ENCODE measurements around the gene NRAS.
"Not testable (repeated sequence)": the region's sequence is repeated elsewhere in the genome, so short reads cannot be mapped to it uniquely, and the experiment has no call there.

The NRAS gene

DNA sequence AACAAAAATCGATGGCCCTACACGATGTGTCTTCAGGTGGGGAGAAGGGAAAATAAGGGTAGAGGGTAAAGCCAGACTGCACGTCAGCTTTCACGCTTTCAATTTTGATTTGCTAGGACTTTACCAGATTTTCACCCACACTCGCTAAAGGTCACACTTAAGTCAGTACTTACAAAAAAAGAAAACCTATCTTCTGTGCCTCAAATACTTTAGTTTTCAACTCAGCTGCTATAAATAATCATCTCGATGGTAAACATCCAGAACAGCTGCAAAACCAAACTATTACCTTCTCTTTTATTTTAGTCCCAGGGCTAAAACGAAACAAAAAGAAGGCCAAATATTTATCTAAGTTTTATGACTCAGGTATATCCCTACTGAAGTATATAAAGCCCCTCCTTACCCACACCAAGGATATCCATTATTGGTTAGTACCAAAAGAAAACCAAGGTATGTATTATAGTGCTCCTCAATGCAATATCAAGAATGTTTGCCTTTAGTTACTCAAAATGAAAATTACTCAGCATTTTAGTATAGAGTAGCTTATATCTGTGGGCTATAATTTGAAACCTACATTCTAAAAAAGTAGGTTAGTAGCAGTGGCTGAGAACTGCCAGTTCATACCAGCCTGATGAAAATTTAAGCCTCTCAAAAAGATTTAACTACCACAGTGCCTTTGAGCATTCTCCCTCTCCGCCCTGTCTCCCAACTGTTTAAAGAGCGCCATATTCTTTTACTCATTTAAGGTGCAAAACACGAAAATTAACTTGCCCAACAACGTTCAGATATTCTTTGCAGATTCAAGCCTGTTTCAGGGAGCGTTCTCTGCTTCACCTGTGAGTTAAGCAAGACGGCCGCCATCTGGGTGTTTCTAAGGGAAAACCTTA lies 39.7 kb upstream of the NRAS start:
- Histone ChIP-seq H3K9me3 (no peaks in the 10 kb centered on the region), H3K36me3 (peaks cover 14% of the 10 kb centered on the region), H3K4me1 (peaks cover 4% of the 10 kb centered on the region; the same call in 1 of the 2 replicates), H3K27me3 (no peaks in the 10 kb centered on the region), H3K4me3 (ENCODE audit: low read depth, low read length) (peak overlapping the region; percentile 98)
- TF ChIP-seq CTCF (IDR thresholded peaks at IDR 0.05; ENCODE audit: low read depth, low read length): no peak
- DNase-seq: no peak

GRCh38 chr1:114755006-114755931 lies 38.7 kb upstream of the NRAS start:
- H3K27me3 ChIP-seq: no peaks in the 10 kb centered on the region
- H3K4me1 ChIP-seq: peaks cover 4% of the 10 kb centered on the region; the same call in 1 of the 2 replicates
- peak overlapping the region; percentile 98 for H3K4me3 ChIP-seq (ENCODE audit: low read depth, low read length)

DNA sequence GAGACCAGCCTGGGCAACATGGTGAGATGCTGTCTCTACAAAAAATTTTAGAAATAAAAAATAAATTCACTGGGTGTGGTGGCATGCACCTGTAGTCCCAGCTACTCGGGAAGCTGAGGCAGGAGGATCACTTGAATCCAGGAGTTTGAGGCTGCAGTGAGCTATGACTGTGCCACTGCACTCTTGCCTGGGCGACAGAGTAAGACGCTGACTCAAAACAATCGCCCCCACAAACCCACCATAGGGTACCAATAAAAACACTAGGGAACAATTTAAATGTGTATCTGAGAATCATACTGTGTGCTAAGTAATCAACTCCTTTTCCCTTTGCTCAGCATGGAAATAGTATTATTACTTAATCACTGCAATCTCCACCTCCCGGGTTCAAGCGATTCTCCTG lies 37.1 kb upstream of the NRAS start:
- not testable (repeated sequence) for DNase-seq; H3K27me3 ChIP-seq; H3K9me3 ChIP-seq; H3K4me3 ChIP-seq (ENCODE audit: low read depth, low read length); H3K4me1 ChIP-seq
- peaks cover 29% of the 10 kb centered on the region for H3K36me3 ChIP-seq

More at GRCh38 chr1:114755006-114755931, 38.7 kb upstream of the NRAS start:
- no peak for DNase-seq
- no peak for TF ChIP-seq CTCF (IDR thresholded peaks at IDR 0.05; ENCODE audit: low read depth, low read length)
- Histone ChIP-seq H3K36me3 (peaks cover 14% of the 10 kb centered on the region), H3K9me3 (no peaks in the 10 kb centered on the region)

DNA sequence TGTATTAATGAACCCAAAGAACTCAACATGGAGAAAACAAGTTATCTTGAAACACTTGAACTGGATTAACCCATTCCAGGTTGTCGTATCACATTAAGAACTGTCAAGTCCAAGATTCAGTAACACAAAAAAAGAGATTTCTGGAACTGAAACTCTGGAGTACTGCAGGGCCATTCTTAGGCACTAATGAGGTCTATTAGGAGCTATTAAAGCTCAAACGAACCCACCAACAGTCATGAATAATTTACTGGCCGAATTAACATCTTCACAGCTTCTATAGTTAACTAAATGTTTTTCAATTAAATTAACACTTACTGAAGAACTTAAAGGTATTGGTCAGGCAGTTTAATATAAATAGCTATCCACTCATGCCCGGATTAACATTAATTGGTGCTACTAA lies 36.6 kb upstream of the NRAS start:
- no peak overlapping the region for H3K4me3 ChIP-seq (ENCODE audit: low read depth, low read length)
- H3K36me3 ChIP-seq: peaks cover 35% of the 10 kb centered on the region
- no peaks in the 10 kb centered on the region; the same call in 1 of the 2 replicates for H3K4me1 ChIP-seq
- H3K27me3 ChIP-seq: no peaks in the 10 kb centered on the region
- H3K9me3 ChIP-seq: no peaks in the 10 kb centered on the region
- DNase-seq: no peak
- no peak for TF ChIP-seq CTCF (IDR thresholded peaks at IDR 0.05; ENCODE audit: low read depth, low read length)

GRCh38 chr1:114750780-114751179 lies 34.2 kb upstream of the NRAS start:
- Histone ChIP-seq H3K9me3 (no peaks in the 10 kb centered on the region), H3K4me1 (no peaks in the 10 kb centered on the region; the same call in 1 of the 2 replicates), H3K36me3 (peaks cover 45% of the 10 kb centered on the region), H3K4me3 (ENCODE audit: low read depth, low read length) (no peak overlapping the region), H3K27me3 (no peaks in the 10 kb centered on the region)
- DNase-seq: no peak
- TF ChIP-seq CTCF (IDR thresholded peaks at IDR 0.05; ENCODE audit: low read depth, low read length): no peak

DNA sequence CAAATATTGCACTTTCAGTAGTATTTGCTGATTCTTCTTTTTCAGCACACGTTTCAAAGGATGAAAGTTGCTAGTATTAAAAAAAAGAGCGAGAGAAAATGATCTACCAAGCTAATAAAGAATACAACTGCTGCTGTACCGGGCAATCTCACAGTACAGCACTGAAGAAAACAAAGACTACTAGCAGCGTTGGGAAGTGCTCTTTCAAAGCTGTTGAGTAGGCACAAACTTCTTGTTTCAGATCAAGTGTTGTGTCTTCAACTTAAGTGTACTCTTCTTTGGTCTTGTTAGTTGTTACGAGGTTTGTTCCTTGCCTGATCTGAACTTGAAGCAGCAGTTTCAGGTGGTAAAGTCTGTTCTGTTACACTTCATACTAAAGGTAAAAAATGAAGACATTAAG lies 33.3 kb upstream of the NRAS start:
- Histone ChIP-seq H3K4me3 (ENCODE audit: low read depth, low read length) (no peak overlapping the region), H3K9me3 (no peaks in the 10 kb centered on the region), H3K27me3 (no peaks in the 10 kb centered on the region), H3K4me1 (no peaks in the 10 kb centered on the region), H3K36me3 (peaks cover 53% of the 10 kb centered on the region)
- TF ChIP-seq CTCF (IDR thresholded peaks at IDR 0.05; ENCODE audit: low read depth, low read length): no peak
- no peak for DNase-seq
